Measurements from ENCODE around the gene TRABD2B.

TRABD2B gene

DNA sequence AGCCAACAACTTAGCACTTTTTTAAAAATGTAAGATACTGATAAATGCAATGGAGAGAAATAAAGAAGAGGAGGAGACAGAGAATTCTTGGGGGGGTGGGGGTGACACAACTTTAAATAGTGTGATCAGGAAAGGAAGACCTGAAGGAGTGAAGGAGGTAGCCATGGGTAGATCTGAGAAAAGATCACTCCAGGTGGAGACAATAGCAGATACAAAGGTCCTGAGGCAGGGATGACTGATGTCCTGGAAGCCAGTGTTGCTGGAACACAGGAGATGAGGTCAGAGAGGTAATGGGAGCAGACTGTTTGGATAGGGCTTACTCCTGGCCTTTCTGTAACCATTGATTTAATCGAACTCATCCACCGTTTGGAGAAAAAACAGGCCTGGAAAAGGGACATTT is 24.6 kb upstream of the TRABD2B start:
- H3K9me3 ChIP-seq (ENCODE audit: control insufficient read depth, low read length): no peaks in the 10 kb centered on the region
- no peak overlapping the region for H3K4me3 ChIP-seq (ENCODE audit: extremely low read depth, insufficient read depth, low read length, poor library complexity, severe bottlenecking)
- WGBS, 2 experiments (ENCODE audit: insufficient coverage in 2 of 2): 83 to 100% methylated on average over 2 of the region's 2 CpGs

DNA sequence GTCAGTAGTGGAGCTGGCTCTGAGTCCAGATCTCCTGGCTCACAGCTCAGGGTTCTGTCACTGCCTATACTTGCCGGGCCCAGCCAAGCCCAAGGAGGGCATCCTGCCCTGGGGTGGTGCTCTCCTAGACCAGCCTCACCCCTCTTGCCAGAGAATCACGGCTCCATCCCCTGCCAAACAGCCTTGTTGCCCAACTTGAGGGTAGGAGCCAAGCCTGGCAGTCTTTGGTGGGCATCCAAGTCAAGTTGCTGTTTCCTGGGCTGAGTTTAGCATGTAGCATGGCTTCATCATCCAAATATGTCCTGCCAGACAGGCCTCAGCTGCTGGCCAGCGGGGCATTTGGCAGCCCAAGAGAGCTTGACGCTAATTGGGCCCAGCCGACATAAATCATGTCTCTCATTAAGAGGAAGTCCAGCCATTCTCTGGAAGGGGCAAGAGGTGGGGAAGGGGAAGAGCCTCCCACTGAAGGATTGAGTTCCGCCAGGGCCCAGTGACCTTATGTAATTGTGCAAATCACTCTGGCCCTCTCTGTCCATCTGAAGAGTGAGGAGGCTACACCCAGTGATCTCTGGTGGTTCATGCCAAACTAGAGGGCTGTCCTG is 22.6 kb upstream of the TRABD2B start:
- peaks cover 26% of the 10 kb centered on the region for H3K4me1 ChIP-seq (ENCODE audit: control insufficient read depth, insufficient read depth, low read length, poor library complexity, severe bottlenecking)
- H3K36me3 ChIP-seq (ENCODE audit: control insufficient read depth, insufficient read depth, low read length): no peaks in the 10 kb centered on the region
- WGBS, 2 experiments (ENCODE audit: insufficient coverage in 2 of 2): 95% methylated on average over 6 of the region's 6 CpGs
- H3K27ac ChIP-seq (ENCODE audit: low read depth, low read length, severe bottlenecking): no peak overlapping the region
- H3K9me3 ChIP-seq (ENCODE audit: control insufficient read depth, low read length): no peaks in the 10 kb centered on the region
- H3K4me3 ChIP-seq (ENCODE audit: extremely low read depth, insufficient read depth, low read length, poor library complexity, severe bottlenecking): no peak overlapping the region

More for the DNA sequence above, 24.6 kb upstream of the TRABD2B start:
- no peaks in the 10 kb centered on the region for H3K36me3 ChIP-seq (ENCODE audit: control insufficient read depth, insufficient read depth, low read length)
- peaks cover 32% of the 10 kb centered on the region for H3K4me1 ChIP-seq (ENCODE audit: control insufficient read depth, insufficient read depth, low read length, poor library complexity, severe bottlenecking)
- no peak overlapping the region for H3K27ac ChIP-seq (ENCODE audit: low read depth, low read length, severe bottlenecking)

DNA sequence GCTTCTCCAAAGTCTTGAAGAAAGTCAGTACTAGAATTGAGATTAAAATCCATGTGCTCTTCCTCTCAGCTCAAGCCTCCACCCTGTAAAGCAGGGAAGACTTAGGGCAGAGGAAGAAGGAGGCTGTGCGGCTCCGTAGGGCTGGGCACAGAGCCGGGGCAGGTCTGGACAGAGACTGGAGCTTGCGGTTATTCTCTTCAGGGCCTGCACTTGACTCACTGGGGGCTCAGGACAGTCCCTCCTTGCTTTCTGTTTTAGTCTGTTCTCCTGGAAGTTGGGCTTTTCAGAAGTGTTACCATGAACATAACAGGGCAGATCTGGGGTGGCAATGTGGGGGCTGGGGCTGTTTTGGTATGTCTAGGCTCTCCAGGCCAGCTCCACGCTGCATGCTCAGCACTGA is 21.6 kb upstream of the TRABD2B start:
- H3K36me3 ChIP-seq (ENCODE audit: control insufficient read depth, insufficient read depth, low read length): no peaks in the 10 kb centered on the region
- 85 to 96% methylated on average over 5 of the region's 5 CpGs for WGBS, 2 experiments (ENCODE audit: insufficient coverage in 2 of 2)
- H3K4me1 ChIP-seq (ENCODE audit: control insufficient read depth, insufficient read depth, low read length, poor library complexity, severe bottlenecking): peaks cover 22% of the 10 kb centered on the region
- H3K9me3 ChIP-seq (ENCODE audit: control insufficient read depth, low read length): no peaks in the 10 kb centered on the region
- H3K4me3 ChIP-seq (ENCODE audit: extremely low read depth, insufficient read depth, low read length, poor library complexity, severe bottlenecking): no peak overlapping the region
- no peak overlapping the region for H3K27ac ChIP-seq (ENCODE audit: low read depth, low read length, severe bottlenecking)

DNA sequence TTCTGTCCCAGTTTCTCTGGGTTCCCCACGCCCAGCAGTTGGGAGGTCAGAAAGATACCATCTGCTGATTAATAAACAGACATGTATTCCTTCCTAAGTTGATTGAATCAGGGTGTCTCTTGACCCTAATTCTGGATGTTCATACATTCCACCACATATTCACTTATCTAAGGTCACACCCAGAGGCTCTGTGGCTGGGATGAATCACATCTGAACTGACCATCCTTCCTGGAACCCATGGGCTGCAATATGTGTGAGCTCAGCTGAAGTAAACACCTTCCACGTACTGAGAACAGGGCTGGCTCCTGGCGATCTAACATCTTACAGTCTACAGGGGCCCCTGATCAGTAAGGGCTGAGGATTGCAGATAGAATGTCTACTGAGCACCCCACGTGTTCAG is 20.5 kb upstream of the TRABD2B start:
- Histone ChIP-seq H3K27ac (ENCODE audit: low read depth, low read length, severe bottlenecking) (no peak overlapping the region), H3K36me3 (ENCODE audit: control insufficient read depth, insufficient read depth, low read length) (no peaks in the 10 kb centered on the region), H3K4me1 (ENCODE audit: control insufficient read depth, insufficient read depth, low read length, poor library complexity, severe bottlenecking) (peaks cover 22% of the 10 kb centered on the region), H3K9me3 (ENCODE audit: control insufficient read depth, low read length) (no peaks in the 10 kb centered on the region), H3K4me3 (ENCODE audit: extremely low read depth, insufficient read depth, low read length, poor library complexity, severe bottlenecking) (no peak overlapping the region)
- 67 to 75% methylated on average over 1 to 2 of the region's 4 CpGs for WGBS, 2 experiments (ENCODE audit: insufficient coverage in 2 of 2)

DNA sequence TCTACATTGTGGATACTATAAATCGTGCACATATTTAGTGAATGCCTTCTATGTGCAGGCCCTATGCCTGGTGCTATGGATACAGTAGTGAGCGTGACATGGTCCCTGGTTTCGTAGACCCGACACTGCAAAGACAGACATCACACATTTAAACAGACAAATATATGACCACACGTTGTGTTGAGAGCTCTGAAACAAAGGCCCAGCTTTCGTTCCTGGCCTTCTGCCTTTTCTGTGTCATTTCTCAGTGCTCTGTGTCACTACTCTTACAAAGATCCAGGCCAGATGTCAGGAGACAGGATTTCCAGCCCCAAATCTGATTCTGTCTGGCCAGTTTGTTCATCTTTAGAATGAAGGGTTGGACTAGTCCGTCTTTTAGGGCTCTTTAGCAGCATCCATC is 19.3 kb upstream of the TRABD2B start:
- 80 to 90% methylated on average over 4 to 5 of the region's 7 CpGs for WGBS, 2 experiments (ENCODE audit: insufficient coverage in 2 of 2)
- H3K9me3 ChIP-seq (ENCODE audit: control insufficient read depth, low read length): no peaks in the 10 kb centered on the region
- H3K27ac ChIP-seq (ENCODE audit: low read depth, low read length, severe bottlenecking): no peak overlapping the region
- H3K4me3 ChIP-seq (ENCODE audit: extremely low read depth, insufficient read depth, low read length, poor library complexity, severe bottlenecking): no peak overlapping the region
- peaks cover 22% of the 10 kb centered on the region for H3K4me1 ChIP-seq (ENCODE audit: control insufficient read depth, insufficient read depth, low read length, poor library complexity, severe bottlenecking)
- H3K36me3 ChIP-seq (ENCODE audit: control insufficient read depth, insufficient read depth, low read length): no peaks in the 10 kb centered on the region

DNA sequence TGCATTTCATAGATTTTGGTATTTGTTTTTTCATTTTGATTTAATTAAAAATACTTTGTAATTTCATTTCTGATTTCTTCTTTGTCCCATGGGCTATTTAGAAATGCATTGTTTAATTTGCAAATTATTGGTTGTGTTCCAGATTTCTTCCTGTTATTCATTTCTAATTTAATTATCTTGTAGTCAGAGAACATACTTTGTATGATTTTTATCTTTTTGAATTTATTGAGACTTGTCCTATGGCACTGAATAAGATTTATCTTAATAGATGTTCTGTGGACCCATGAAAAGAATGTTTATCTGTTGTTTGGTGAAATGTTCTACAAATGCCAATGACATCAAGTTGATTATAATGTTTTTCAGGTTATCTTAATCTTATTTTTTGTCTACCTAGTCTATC is 16.1 kb upstream of the TRABD2B start:
- H3K27ac ChIP-seq (ENCODE audit: low read depth, low read length, severe bottlenecking): no peak overlapping the region
- H3K4me3 ChIP-seq (ENCODE audit: extremely low read depth, insufficient read depth, low read length, poor library complexity, severe bottlenecking): no peak overlapping the region
- H3K9me3 ChIP-seq (ENCODE audit: control insufficient read depth, low read length): no peaks in the 10 kb centered on the region
- no peaks in the 10 kb centered on the region for H3K36me3 ChIP-seq (ENCODE audit: control insufficient read depth, insufficient read depth, low read length)
- H3K4me1 ChIP-seq (ENCODE audit: control insufficient read depth, insufficient read depth, low read length, poor library complexity, severe bottlenecking): peaks cover 7% of the 10 kb centered on the region

DNA sequence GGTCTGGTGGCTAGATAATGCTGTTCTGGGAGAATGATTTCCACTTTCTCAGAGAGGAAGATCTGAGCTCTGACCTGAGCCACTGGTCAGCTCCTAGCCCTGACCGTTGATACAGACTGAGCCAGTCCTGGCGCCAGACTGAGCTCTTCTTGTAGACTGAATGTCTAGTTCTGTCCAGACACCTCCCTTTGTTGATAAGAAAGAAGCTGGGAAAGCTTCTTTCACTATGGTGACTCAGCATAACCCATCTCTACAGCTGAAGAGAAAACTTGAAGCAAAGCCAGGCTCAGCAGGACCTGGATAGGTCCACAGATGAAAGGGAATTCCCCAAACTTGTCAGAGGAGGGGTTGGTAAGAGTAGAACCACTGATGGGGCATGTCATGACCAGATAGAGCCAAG is 9.9 kb upstream of the TRABD2B start:
- 86 to 87% methylated on average over 2 of the region's 2 CpGs for WGBS, 2 experiments (ENCODE audit: insufficient coverage in 2 of 2)
- Histone ChIP-seq H3K27ac (ENCODE audit: low read depth, low read length, severe bottlenecking) (no peak overlapping the region), H3K9me3 (ENCODE audit: control insufficient read depth, low read length) (no peaks in the 10 kb centered on the region), H3K4me3 (ENCODE audit: extremely low read depth, insufficient read depth, low read length, poor library complexity, severe bottlenecking) (no peak overlapping the region), H3K36me3 (ENCODE audit: control insufficient read depth, insufficient read depth, low read length) (no peaks in the 10 kb centered on the region), H3K4me1 (ENCODE audit: control insufficient read depth, insufficient read depth, low read length, poor library complexity, severe bottlenecking) (peaks cover 12% of the 10 kb centered on the region)

DNA sequence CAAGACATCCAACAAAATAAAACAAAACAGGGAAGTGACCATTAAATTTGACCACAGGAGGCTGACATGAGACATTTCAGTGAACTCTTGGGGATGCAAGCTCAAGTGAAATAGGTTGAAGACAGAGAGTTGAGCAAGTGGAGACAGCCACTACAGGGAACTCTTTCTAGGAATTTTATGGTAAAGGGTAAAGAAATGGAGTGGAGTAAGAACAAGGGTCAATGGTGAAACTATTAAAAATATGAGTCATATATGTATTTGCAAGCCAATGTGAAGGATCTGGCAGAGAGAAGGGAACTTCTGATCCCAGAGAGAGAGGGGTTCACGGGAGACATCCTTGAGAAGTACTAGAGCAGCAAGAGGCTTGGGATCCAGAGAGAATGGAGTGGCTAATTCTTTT is 9.1 kb upstream of the TRABD2B start:
- WGBS, 2 experiments (ENCODE audit: insufficient coverage in 2 of 2): 89 to 100% methylated on average over 1 of the region's 1 CpG
- H3K4me3 ChIP-seq (ENCODE audit: extremely low read depth, insufficient read depth, low read length, poor library complexity, severe bottlenecking): no peak overlapping the region
- H3K27ac ChIP-seq (ENCODE audit: low read depth, low read length, severe bottlenecking): no peak overlapping the region
- peaks cover 12% of the 10 kb centered on the region for H3K4me1 ChIP-seq (ENCODE audit: control insufficient read depth, insufficient read depth, low read length, poor library complexity, severe bottlenecking)
- no peaks in the 10 kb centered on the region for H3K36me3 ChIP-seq (ENCODE audit: control insufficient read depth, insufficient read depth, low read length)
- no peaks in the 10 kb centered on the region for H3K9me3 ChIP-seq (ENCODE audit: control insufficient read depth, low read length)

DNA sequence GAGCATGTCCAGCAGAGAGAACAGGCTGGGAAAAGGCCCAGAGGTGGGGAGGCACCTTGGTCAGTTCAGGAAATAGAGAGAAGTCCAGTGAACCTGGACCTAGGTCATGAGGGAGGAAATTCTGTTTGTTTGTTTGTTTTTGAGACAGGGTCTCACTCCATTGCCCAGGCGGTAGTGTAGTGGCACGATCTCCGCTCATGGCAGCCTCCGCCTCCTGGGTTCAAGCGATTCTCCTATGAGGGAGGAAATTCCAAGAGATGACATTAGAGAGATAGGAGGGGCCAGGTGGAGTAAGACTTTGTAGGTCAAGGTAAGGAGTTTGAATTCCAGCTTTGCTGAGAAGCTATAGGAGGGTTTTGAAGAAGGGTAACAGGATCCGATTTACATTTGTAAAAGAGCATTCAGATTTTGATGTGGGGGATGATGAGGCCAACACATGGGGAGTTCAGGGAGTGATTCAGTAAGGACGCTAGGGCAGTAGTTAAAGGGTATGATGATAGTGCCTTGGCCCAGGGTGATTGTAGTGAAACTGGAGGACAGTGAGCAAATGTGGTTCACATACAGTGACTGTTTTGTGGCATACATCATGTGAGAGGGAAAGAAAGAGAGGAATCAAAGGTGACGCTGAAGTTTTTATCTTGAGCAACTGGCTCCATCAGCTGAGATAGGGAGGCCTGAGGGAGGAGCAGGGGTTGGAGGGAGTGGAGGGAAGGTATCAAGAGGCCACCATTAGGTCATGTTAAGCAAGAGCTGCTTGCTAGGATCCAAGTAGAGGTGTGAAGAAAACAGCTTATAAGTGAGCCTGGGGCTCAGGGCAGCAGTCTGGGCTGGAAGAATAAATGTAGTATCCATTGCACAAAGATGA is 8.3 kb upstream of the TRABD2B start:
- Histone ChIP-seq H3K36me3 (ENCODE audit: control insufficient read depth, insufficient read depth, low read length) (no peaks in the 10 kb centered on the region), H3K4me1 (ENCODE audit: control insufficient read depth, insufficient read depth, low read length, poor library complexity, severe bottlenecking) (peaks cover 12% of the 10 kb centered on the region), H3K4me3 (ENCODE audit: extremely low read depth, insufficient read depth, low read length, poor library complexity, severe bottlenecking) (no peak overlapping the region), H3K27ac (ENCODE audit: low read depth, low read length, severe bottlenecking) (no peak overlapping the region), H3K9me3 (ENCODE audit: control insufficient read depth, low read length) (no peaks in the 10 kb centered on the region)
- WGBS, 2 experiments (ENCODE audit: insufficient coverage in 2 of 2): 70 to 75% methylated on average over 7 to 8 of the region's 8 CpGs

DNA sequence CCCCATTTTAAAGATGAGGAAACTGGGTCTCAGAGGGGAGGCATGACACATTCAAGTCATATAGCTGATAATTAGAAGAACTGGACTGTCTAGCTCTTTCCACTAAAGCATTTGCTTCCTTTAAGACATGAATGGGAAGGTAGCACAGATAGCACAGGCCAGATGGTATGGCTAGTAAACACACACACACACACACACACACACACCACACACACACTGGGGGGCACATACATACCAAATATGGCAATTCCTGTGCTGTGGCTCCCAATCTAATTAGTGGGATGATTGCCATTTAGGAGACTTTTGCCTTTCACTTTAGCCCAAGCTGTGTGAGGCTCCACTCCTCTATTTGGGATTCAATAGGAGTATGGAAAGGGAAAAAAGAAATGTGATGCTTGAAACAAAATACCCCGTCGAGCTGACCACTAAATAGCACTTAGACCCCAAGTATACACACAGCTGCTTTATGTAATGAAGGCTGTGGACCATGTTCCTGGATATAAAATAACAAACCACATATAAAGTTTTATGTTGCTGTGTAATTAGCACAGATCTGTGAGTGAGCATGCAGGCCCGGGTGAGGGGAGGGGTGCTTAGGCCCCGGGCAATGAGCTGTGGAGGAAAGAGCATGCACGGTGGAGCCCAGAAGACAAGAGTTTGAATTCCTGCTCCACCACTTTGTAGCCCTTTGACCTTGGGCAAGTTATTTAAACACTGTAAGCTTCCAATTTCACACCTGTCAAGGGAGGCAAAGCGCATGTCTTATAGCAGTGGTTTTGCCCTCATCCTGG is 6.8 kb upstream of the TRABD2B start:
- Histone ChIP-seq H3K36me3 (ENCODE audit: control insufficient read depth, insufficient read depth, low read length) (no peaks in the 10 kb centered on the region), H3K4me1 (ENCODE audit: control insufficient read depth, insufficient read depth, low read length, poor library complexity, severe bottlenecking) (peaks cover 12% of the 10 kb centered on the region), H3K9me3 (ENCODE audit: control insufficient read depth, low read length) (no peaks in the 10 kb centered on the region), H3K27ac (ENCODE audit: low read depth, low read length, severe bottlenecking) (no peak overlapping the region), H3K4me3 (ENCODE audit: extremely low read depth, insufficient read depth, low read length, poor library complexity, severe bottlenecking) (no peak overlapping the region)
- 69 to 89% methylated on average over 3 to 4 of the region's 6 CpGs for WGBS, 2 experiments (ENCODE audit: insufficient coverage in 2 of 2)
